GM13976 (cell line): ENCODE measurements around the gene DRGX.
A peak's percentile ranks its signal among the peaks of the same experiment; 100 is the strongest.

Experiments
- DNase-seq: peaks from one replicate; pipeline ENCODE4 v3.0.0; 2012; ENCODE audit warnings: low spot score
- CTCF ChIP-seq: IDR thresholded peaks from 2 replicates; pipeline ENCODE4 v1.5.1; 2012; ENCODE audit warnings: borderline replicate concordance, mild to moderate bottlenecking; ENCODE audit not compliant: insufficient read depth; ENCODE audit errors: extremely low read depth, missing control alignments, control extremely low read depth
- in situ Hi-C: fragments of 300-500 bp; cut with MboI; formaldehyde crosslinking; loops from one replicate; pipeline ENCODE4 v1.12.0; 2022; ENCODE audit warnings: low sequenced_read_pairs, mixed read lengths, inconsistent platforms; ENCODE audit not compliant: unreplicated experiment

DRGX gene

GRCh38 chr10:49400365-49400764 lies 4.5 kb upstream of the DRGX start:
- in situ Hi-C loops, result no loop called here
- DNase-seq, result no peak
- no peak for TF ChIP-seq CTCF

GRCh38 chr10:49398986-49399385 lies 3.1 kb upstream of the DRGX start:
- no peak for TF ChIP-seq CTCF
- DNase-seq, result no peak
- in situ Hi-C loops, result no loop called here

- in situ Hi-C loops, result no loop called here
- DNase-seq, result peak; percentile 86
- no peak for TF ChIP-seq CTCF
These were observed 2.3 kb upstream of the DRGX start for GRCh38 chr10:49398000-49398861.

GRCh38 chr10:49397036-49397999 lies 1.4 kb upstream of the DRGX start:
- DNase-seq, result no peak
- no peak for TF ChIP-seq CTCF
- in situ Hi-C loops, result no loop called here

GRCh38 chr10:49396666-49396999 lies 744 bp upstream of the DRGX start:
- DNase-seq, result no peak
- in situ Hi-C loops, result no loop called here
- no peak for TF ChIP-seq CTCF

- DNase-seq, result no peak
- in situ Hi-C loops, result no loop called here
- no peak for TF ChIP-seq CTCF
These were observed 752 bp downstream of the DRGX start for GRCh38 chr10:49394933-49395740.
